Fibroblast of pulmonary artery (primary cell): ENCODE results near the gene PGR.
A peak's percentile ranks its signal among the peaks of the same experiment; 100 is the strongest.

Source experiments
- DNase-seq: peaks from one replicate; pipeline ENCODE4 v3.0.0-alpha.2; 2010; ENCODE audit warnings: low read depth
- H3K4me3 ChIP-seq: replicated peaks from 2 replicates; pipeline ENCODE4 v1.5.1; 2011; ENCODE audit warnings: low read depth, mild to moderate bottlenecking, control low read depth, low read length, moderate library complexity
- CTCF ChIP-seq: IDR thresholded peaks from 2 replicates; pipeline ENCODE4 v1.5.1; 2011; ENCODE audit warnings: mild to moderate bottlenecking, control low read depth, low read length, inconsistent platforms; ENCODE audit errors: missing control alignments

The PGR gene

GRCh38 chr11:101129203-101129943 is at the start of gene PGR:
Gene PGR, minus strand, starts transcription at chr11:101129813. Its CDS starts 743 bp downstream, at chr11:101129070.
- peak within 1 kb of the TSS; percentile 2 for H3K4me3 ChIP-seq
- no peak for DNase-seq
- TF ChIP-seq CTCF = no peak

GRCh38 chr11:101176381-101176780 is 46.8 kb upstream of the PGR start:
- H3K4me3 ChIP-seq = no peak overlapping the region
- TF ChIP-seq CTCF = no peak
- no peak for DNase-seq

GRCh38 chr11:101169944-101170343 is 40.3 kb upstream of the PGR start:
- no peak overlapping the region for H3K4me3 ChIP-seq
- no peak for TF ChIP-seq CTCF
- no peak for DNase-seq

GRCh38 chr11:101166038-101166437 is 36.4 kb upstream of the PGR start:
- no peak for TF ChIP-seq CTCF
- no peak overlapping the region for H3K4me3 ChIP-seq
- DNase-seq = no peak

GRCh38 chr11:101158119-101158518 is 28.5 kb upstream of the PGR start:
- no peak overlapping the region for H3K4me3 ChIP-seq
- no peak for DNase-seq
- TF ChIP-seq CTCF = no peak

GRCh38 chr11:101138245-101138930 is 8.8 kb upstream of the PGR start:
- TF ChIP-seq CTCF = no peak
- DNase-seq = no peak
- H3K4me3 ChIP-seq = no peak overlapping the region
